Measurements from ENCODE around the gene SLC26A1. TPM values are rescaled to one million over a fixed set of nuclear protein-coding genes. Genes with fewer than 3 reads are reported as not detected.

The SLC26A1 gene
- polyA plus RNA-seq, 3 donors: 0.11 to 0.51 (median 0.31) TPM

GRCh38 chr4:974668-975067, 18.5 kb downstream of the SLC26A1 start:
- no peak overlapping the region for H3K27ac ChIP-seq (ENCODE audit: low read depth, low read length)
- 92 to 94% (median 93%) methylated on average over 8 to 9 of the region's 9 CpGs for WGBS, 3 donors

- 23 to 32% (median 24%) methylated on average over 89 to 123 of the region's 123 CpGs for WGBS, 3 donors
- H3K27ac ChIP-seq (ENCODE audit: low read depth, low read length): no peak within 1 kb of the TSS
Observed at GRCh38 chr4:973431-974397, 19.5 kb downstream of the SLC26A1 start, which contains the start of gene DGKQ. DGKQ (minus strand) TSS chr4:973569; CDS start chr4:973482, 87 bp downstream.

GRCh38 chr4:972651-973424, 20.4 kb downstream of the SLC26A1 start:
- WGBS, 3 donors: 0 to 2% (median 1%) methylated on average over 49 to 64 of the region's 65 CpGs
- H3K27ac ChIP-seq (ENCODE audit: low read depth, low read length): no peak overlapping the region

DNA sequence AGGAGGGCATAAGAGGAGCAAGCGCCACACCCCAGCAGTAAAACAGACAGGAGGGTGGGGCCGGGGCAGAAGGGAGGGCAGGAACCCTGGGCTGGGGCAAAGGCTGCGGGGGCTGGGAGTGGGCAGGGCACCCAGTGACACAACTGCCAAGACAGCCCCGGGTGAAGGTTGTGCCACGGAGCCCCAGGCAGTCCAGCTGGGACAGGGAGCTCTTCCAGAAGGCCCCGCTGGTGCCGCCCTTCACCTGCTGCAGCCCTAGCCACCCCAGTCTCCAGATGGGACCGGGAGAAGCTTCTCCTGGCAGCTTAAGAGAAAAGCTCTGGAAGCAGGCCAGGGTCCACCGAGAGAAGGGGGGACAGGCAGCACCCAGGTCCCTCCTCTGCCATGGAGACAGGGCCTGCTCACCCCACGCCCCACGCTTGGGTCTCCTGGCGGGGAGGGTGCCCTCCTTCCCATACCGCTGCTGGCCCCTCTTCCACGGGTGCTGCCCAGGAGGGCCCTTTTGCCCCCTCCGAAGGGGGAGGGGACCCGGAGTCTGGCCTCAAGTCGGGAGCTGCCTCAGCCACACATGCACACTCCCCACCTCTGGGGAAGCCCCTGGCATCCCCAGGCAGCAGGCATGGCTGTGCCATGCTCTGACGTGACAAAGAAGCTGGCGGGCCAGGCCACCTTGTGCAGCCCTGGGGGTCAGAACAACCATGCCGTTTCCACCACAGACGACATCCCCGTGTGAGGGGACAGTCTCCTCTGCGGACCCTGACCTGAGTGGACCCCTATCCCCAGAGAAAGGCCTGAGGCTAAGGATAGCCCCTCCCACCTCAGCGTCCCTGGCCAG, 21.3 kb downstream of the SLC26A1 start:
- no peak overlapping the region for H3K27ac ChIP-seq (ENCODE audit: low read depth, low read length)
- WGBS, 3 donors: 60 to 70% (median 60%) methylated on average over 23 to 24 of the region's 24 CpGs

GRCh38 chr4:970854-971520, 22.2 kb downstream of the SLC26A1 start:
- WGBS, 3 donors: 82 to 86% (median 84%) methylated on average over 17 of the region's 17 CpGs
- H3K27ac ChIP-seq (ENCODE audit: low read depth, low read length): no peak overlapping the region

- no peak overlapping the region for H3K27ac ChIP-seq (ENCODE audit: low read depth, low read length)
- WGBS, 3 donors: 94 to 95% (median 94%) methylated on average over 21 to 25 of the region's 25 CpGs
Observed at GRCh38 chr4:970046-970745, 23.0 kb downstream of the SLC26A1 start.

GRCh38 chr4:968621-969394, 24.4 kb downstream of the SLC26A1 start:
- no peak overlapping the region for H3K27ac ChIP-seq (ENCODE audit: low read depth, low read length)
- 54 to 91% (median 87%) methylated on average over 23 of the region's 23 CpGs for WGBS, 3 donors

DNA sequence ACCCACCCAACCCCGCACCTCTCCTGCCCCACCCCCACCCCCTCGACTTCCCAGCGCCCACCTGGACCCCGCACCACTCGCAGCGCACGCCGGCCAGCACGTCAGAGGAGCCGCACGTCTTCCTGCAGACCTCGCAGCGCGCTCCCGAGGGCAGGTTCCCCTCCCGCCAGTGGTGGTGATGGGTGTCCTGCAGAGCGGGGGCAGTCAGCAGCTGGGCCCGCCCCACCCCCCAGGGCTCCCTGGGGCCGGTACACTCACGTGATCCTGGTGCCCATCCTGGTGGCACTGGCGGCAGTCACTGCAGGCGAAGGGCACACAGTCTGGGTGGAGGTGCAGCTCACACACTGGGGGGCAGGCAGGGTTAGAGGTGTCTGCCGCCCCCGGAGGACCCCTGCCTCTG, 25.0 kb downstream of the SLC26A1 start:
- WGBS, 3 donors: 16 to 42% (median 39%) methylated on average over 23 to 24 of the region's 24 CpGs
- no peak overlapping the region for H3K27ac ChIP-seq (ENCODE audit: low read depth, low read length)

- H3K27ac ChIP-seq (ENCODE audit: low read depth, low read length): no peak overlapping the region
- WGBS, 3 donors: 56 to 78% (median 60%) methylated on average over 58 to 76 of the region's 76 CpGs
Observed at GRCh38 chr4:967113-968104, 25.8 kb downstream of the SLC26A1 start.

GRCh38 chr4:966266-967112, 26.7 kb downstream of the SLC26A1 start:
- no peak overlapping the region for H3K27ac ChIP-seq (ENCODE audit: low read depth, low read length)
- WGBS, 3 donors: 89 to 92% (median 90%) methylated on average over 44 to 48 of the region's 48 CpGs

DNA sequence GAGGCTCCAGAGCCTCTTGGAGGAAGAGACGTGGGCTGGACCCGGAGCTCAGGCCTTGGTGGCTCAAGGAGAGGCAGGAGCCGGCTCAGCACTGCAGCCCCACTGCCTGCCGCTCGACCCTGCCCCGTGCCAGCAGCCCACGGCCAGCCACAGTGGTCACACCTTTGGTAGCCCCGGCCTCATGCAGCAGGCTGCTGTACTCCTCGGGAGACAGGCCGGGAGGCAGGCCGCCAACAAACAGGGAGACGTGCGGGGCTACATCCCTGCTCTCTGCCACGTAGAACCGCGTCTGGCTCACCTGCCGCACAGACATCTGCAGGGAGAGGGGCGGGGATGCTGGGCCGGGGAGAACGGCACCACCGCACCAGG, 27.5 kb downstream of the SLC26A1 start:
- WGBS, 3 donors: 91 to 96% (median 94%) methylated on average over 21 of the region's 21 CpGs
- no peak overlapping the region for H3K27ac ChIP-seq (ENCODE audit: low read depth, low read length)

- no peak overlapping the region for H3K27ac ChIP-seq (ENCODE audit: low read depth, low read length)
- WGBS, 3 donors: 90 to 94% (median 92%) methylated on average over 26 of the region's 26 CpGs
Observed at GRCh38 chr4:965048-965765, 28.0 kb downstream of the SLC26A1 start.

DNA sequence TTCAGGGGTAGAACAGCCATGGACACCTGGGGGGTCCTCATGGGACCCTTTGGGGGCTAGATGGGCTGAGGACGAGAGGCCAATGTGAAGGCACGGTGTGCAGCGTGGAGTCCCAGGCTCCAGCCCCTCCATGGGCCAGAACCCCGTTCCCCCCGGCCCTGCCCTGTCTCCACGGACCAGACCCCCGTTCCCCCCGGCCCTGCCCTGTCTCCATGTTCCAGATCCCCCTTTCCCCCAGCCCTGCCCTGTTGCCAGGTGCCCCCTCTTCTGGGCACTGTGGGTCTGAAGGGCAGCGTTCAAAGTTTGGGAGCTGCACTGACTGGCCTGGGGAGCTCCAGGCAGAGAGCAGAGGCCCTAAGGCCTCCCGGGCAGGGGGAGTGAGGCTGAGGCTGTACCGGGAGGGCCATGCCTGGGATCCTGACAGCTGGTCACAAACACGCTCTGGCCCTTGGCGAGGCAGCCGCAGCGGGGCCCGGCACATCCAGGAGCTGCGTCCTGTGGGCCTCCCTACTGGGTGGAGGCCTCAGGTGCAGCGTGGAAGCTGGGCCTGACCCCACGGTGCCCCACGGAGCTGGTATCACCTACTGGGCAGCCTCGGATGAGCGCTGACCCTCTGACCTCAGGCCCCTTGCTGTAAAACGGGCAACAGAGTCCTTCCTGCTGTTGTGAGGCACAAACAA, 28.7 kb downstream of the SLC26A1 start:
- H3K27ac ChIP-seq (ENCODE audit: low read depth, low read length): no peak overlapping the region
- WGBS, 3 donors: 91 to 92% (median 92%) methylated on average over 22 to 23 of the region's 23 CpGs

All from adipose tissue (tissue), 3 donors.